Fibroblast of lung (primary cell): ENCODE results near the gene SDSL. TPM values are rescaled to one million over a fixed set of nuclear protein-coding genes. Genes with fewer than 3 reads are reported as not detected.

Experiments used
- DNase-seq, 2 donors: peaks; one replicate each; pipeline versions ENCODE4 v3.0.0 to v3.0.0-alpha.2; 2010; ENCODE audit warnings: low read depth in 2 of 2
- H2AFZ ChIP-seq: 2 replicates; pipeline ENCODE4 v1.5.1; 2012; ENCODE audit warnings: low read length, control low read depth, inconsistent platforms
- H3K27ac ChIP-seq: 2 replicates; pipeline ENCODE4 v1.5.1; 2011; ENCODE audit warnings: low read length, control low read depth; ENCODE audit not compliant: insufficient read depth
- H3K27me3 ChIP-seq: 2 replicates; pipeline ENCODE4 v1.5.1; 2011; ENCODE audit warnings: mild to moderate bottlenecking, low read length; ENCODE audit not compliant: control insufficient read depth, insufficient read depth
- H3K36me3 ChIP-seq: 2 replicates; pipeline ENCODE4 v1.5.1; 2011; ENCODE audit warnings: low read length; ENCODE audit not compliant: control insufficient read depth, insufficient read depth
- H3K4me1 ChIP-seq: 2 replicates; pipeline ENCODE4 v1.5.1; 2011; ENCODE audit warnings: low read length; ENCODE audit not compliant: control insufficient read depth, insufficient read depth; ENCODE audit errors: extremely low read depth
- H3K4me2 ChIP-seq: 2 replicates; pipeline ENCODE4 v1.5.1; 2011; ENCODE audit warnings: low read length, control low read depth; ENCODE audit not compliant: insufficient read depth; ENCODE audit errors: extremely low read depth
- H3K4me3 ChIP-seq, 4 experiments: fragments of 200-600 bp in 1 of 4; sonication (generic) in 1 of 4; replicated peaks in 1 of 4; 2 replicates each; pipeline ENCODE4 v1.5.1; 2011 to 2016; ENCODE audit warnings: low read length in 4 of 4, low read depth in 3 of 4, mild to moderate bottlenecking in 3 of 4, control low read depth in 2 of 4, inconsistent platforms in 1 of 4, mixed read lengths in 1 of 4; ENCODE audit not compliant: insufficient read depth in 1 of 4; ENCODE audit errors: control extremely low read depth in 1 of 4
- H3K79me2 ChIP-seq: 2 replicates; pipeline ENCODE4 v1.5.1; 2012; ENCODE audit warnings: mild to moderate bottlenecking, low read length, inconsistent platforms; ENCODE audit not compliant: control insufficient read depth, insufficient read depth
- H3K9ac ChIP-seq: 2 replicates; pipeline ENCODE4 v1.5.1; 2011; ENCODE audit warnings: mild to moderate bottlenecking, low read length, control low read depth; ENCODE audit not compliant: insufficient read depth
- H3K9me3 ChIP-seq: 2 replicates; pipeline ENCODE4 v1.5.1; 2012; ENCODE audit warnings: low read depth, low read length; ENCODE audit not compliant: control insufficient read depth, insufficient read depth
- H4K20me1 ChIP-seq: 2 replicates; pipeline ENCODE4 v1.5.1; 2011; ENCODE audit warnings: low read length; ENCODE audit not compliant: control insufficient read depth, insufficient read depth; ENCODE audit errors: extremely low read depth
- EZH2 ChIP-seq: IDR thresholded peaks from 2 replicates; pipeline ENCODE4 v1.5.1; 2012; ENCODE audit warnings: low read length, control low read depth, mild to moderate bottlenecking; ENCODE audit errors: missing control alignments
- polyA plus RNA-seq, 2 donors: library from polyadenylated mRNA; depleted of rRNA in 1 of 2; stranded (reverse) in 1 of 2; unstranded in 1 of 2; fragments of >200 nt; gene quantifications; 2 replicates each; pipeline ENCODE4 v1.2.1, GENCODE V29; 2011 to 2012; ENCODE audit warnings: missing spikeins in 1 of 2
- total RNA-seq: library from RNA; depleted of rRNA; stranded (reverse); fragments of >200 nt; gene quantifications from 2 replicates; pipeline ENCODE4 v1.2.1, GENCODE V29; 2014
- TF ChIP-seq, protein P1 (sequence below), 2 donors: IDR thresholded peaks in 1 of 2; conservative IDR thresholded peaks in 1 of 2; 1 replicate in 1 of 2; 2 replicates in 1 of 2; pipeline ENCODE4 v1.5.1; 2011 to 2012; ENCODE audit warnings: low read length in 2 of 2, control low read depth in 1 of 2, inconsistent platforms in 1 of 2, low read depth in 1 of 2, mild to moderate bottlenecking in 1 of 2

Gene SDSL
- total and polyA plus RNA-seq, 2 donors (not counting 1 experiment from before 2014, with no cell fraction given), result 5.1 to 12.4 TPM

- Histone ChIP-seq H3K27ac (no peak overlapping the region), H3K9ac (no peak overlapping the region), H3K36me3 (no peaks in the 10 kb centered on the region), H3K4me2 (no peak overlapping the region), H4K20me1 (no peaks in the 10 kb centered on the region), H3K9me3 (no peaks in the 10 kb centered on the region), H3K4me3 (no peak overlapping the region), H3K4me1 (no peaks in the 10 kb centered on the region), H2AFZ (no peak overlapping the region), H3K27me3 (peaks cover 4% of the 10 kb centered on the region), H3K79me2 (no peaks in the 10 kb centered on the region)
- TF ChIP-seq, protein P1, sequence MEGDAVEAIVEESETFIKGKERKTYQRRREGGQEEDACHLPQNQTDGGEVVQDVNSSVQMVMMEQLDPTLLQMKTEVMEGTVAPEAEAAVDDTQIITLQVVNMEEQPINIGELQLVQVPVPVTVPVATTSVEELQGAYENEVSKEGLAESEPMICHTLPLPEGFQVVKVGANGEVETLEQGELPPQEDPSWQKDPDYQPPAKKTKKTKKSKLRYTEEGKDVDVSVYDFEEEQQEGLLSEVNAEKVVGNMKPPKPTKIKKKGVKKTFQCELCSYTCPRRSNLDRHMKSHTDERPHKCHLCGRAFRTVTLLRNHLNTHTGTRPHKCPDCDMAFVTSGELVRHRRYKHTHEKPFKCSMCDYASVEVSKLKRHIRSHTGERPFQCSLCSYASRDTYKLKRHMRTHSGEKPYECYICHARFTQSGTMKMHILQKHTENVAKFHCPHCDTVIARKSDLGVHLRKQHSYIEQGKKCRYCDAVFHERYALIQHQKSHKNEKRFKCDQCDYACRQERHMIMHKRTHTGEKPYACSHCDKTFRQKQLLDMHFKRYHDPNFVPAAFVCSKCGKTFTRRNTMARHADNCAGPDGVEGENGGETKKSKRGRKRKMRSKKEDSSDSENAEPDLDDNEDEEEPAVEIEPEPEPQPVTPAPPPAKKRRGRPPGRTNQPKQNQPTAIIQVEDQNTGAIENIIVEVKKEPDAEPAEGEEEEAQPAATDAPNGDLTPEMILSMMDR (conservative IDR thresholded peaks at IDR 0.05 in 1 of 2, IDR thresholded peaks at IDR 0.05 in 1 of 2; ENCODE audit: low read depth in 1 of 2, low read length in 2 of 2), result no peak
- TF ChIP-seq EZH2, result no peak
- no peak for DNase-seq
Measured at GRCh38 chr12:113456199-113456598, 34.0 kb downstream of the SDSL start.

DNA sequence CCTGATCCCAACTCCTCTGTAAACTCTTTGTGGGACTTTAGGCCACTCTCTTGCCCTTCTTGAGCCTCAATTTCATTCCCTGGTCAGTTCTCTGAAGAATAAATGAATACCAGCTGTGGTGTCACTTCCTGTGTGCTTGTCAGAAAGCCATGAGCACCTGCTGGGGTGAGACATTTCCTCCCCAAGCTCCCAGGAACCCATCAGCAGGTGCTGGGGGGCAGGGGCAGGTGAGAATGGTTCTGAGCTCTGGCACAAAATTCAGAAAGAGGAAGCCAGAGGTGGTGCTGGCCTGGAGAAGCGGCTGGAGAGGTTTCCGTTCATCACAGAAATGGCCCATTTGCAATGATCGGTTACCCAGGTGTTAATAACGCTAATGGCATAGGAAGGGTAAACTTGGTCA lies 34.6 kb downstream of the SDSL start:
- Histone ChIP-seq H3K4me3 (no peak overlapping the region), H3K9ac (no peak overlapping the region), H3K4me1 (no peaks in the 10 kb centered on the region), H3K4me2 (no peak overlapping the region), H3K79me2 (no peaks in the 10 kb centered on the region), H3K27ac (no peak overlapping the region), H4K20me1 (no peaks in the 10 kb centered on the region), H3K36me3 (no peaks in the 10 kb centered on the region), H2AFZ (no peak overlapping the region), H3K27me3 (peaks cover 4% of the 10 kb centered on the region), H3K9me3 (no peaks in the 10 kb centered on the region)
- no peak for TF ChIP-seq EZH2
- TF ChIP-seq, protein P1 (conservative IDR thresholded peaks at IDR 0.05 in 1 of 2, IDR thresholded peaks at IDR 0.05 in 1 of 2; ENCODE audit: low read depth in 1 of 2, low read length in 2 of 2), result no peak
- no peak for DNase-seq

DNA sequence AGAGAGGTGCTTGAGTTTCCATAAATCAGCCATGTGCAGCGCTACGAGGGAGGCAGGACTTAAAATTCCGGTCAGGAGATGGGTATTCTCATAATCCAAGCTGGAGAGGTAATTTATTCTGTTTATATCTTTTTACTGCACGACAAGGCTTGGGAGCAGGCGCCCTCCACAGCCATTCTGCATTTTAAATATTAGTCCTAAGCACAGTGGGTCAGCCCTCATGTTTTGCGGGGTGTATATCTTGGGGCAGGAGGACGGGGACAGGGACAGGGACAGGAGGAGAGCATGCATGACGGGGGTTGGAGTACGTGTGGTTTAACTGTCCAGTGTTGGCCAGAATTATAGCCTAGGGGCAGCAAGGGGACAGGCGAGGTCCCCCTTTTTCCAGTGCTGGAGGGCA lies 35.0 kb downstream of the SDSL start:
- no peaks in the 10 kb centered on the region for H3K36me3 ChIP-seq
- H3K27ac ChIP-seq, result no peak overlapping the region
- TF ChIP-seq, protein P1 (conservative IDR thresholded peaks at IDR 0.05 in 1 of 2, IDR thresholded peaks at IDR 0.05 in 1 of 2; ENCODE audit: low read depth in 1 of 2, low read length in 2 of 2), result no peak
- TF ChIP-seq EZH2, result no peak
- H3K79me2 ChIP-seq, result no peaks in the 10 kb centered on the region
- no peaks in the 10 kb centered on the region for H3K4me1 ChIP-seq
- H3K4me3 ChIP-seq, result no peak overlapping the region
- H3K4me2 ChIP-seq, result no peak overlapping the region
- no peak overlapping the region for H2AFZ ChIP-seq
- H3K9me3 ChIP-seq, result no peaks in the 10 kb centered on the region
- H4K20me1 ChIP-seq, result no peaks in the 10 kb centered on the region
- H3K9ac ChIP-seq, result no peak overlapping the region
- H3K27me3 ChIP-seq, result peaks cover 4% of the 10 kb centered on the region
- no peak for DNase-seq
